K562 (cell line): ENCODE data around the gene TEKT2. TPM values are rescaled to one million over a fixed set of nuclear protein-coding genes. Genes with fewer than 3 reads are reported as not detected.

ENCODE experiments used
- ATAC-seq: fragments of 200-7000 bp; cut with Tn5 transposase; 3 replicates; pipeline ENCODE4 v1.9.1; 2020; ENCODE audit warnings: moderate library complexity
- BruUV-seq: library from RNA; stranded (reverse); fragments of 400-500 nt; replicated peaks from 2 replicates; lab custom pipeline; 2021; lab: Mats Ljungman, UMichigan
- CTCF ChIA-PET: fragments of 300-600 bp; formaldehyde crosslinking; extraction: SDS; loops from one replicate; lab custom pipeline; 2021; ENCODE audit warnings: low intra/inter-chr PET ratio; lab: Yijun Ruan, JAX
- POLR2A ChIA-PET: fragments of 300-600, 350-650 bp; sonication (Branson Sonifier 250); formaldehyde crosslinking; extraction: SDS; loops from one replicate; lab custom pipeline; 2021; ENCODE audit warnings: antibody characterized with exemption, inconsistent platforms; lab: Yijun Ruan, JAX
- DNase-seq, 4 experiments: peaks; one replicate each; pipeline versions ENCODE4 v3.0.0 to v3.0.0-alpha.2; 2011 to 2018; ENCODE audit warnings: low spot score in 3 of 4, mixed read lengths in 3 of 4; ENCODE audit errors: extremely low read depth in 1 of 4
- FAIRE-seq: peaks from 2 replicates; lab custom pipeline; 2011; peaks lifted over from hg19 to GRCh38; lab: Jason Lieb, UNC
- H2AFZ ChIP-seq: 2 replicates; pipeline ENCODE4 v1.6.0; 2011; ENCODE audit warnings: low read depth, low read length, control low read depth, inconsistent platforms
- H3K27ac ChIP-seq: fragments of 200-600 bp; 3 replicates; pipeline ENCODE4 v1.8.0; 2011; ENCODE audit warnings: low read depth, mild to moderate bottlenecking, control low read depth, inconsistent platforms, low read length, moderate library complexity, mixed read lengths; ENCODE audit errors: extremely low read depth
- H3K27me3 ChIP-seq, 2 experiments: fragments of 300-600 bp in 1 of 2; 2 replicates in 1 of 2; 3 replicates in 1 of 2; pipeline versions ENCODE4 v1.6.0 to v1.8.0; 2011; ENCODE audit warnings: inconsistent platforms in 2 of 2, low read length in 2 of 2, mild to moderate bottlenecking in 1 of 2, mixed read lengths in 1 of 2, moderate library complexity in 1 of 2; ENCODE audit not compliant: control insufficient read depth in 2 of 2, insufficient read depth in 2 of 2
- H3K36me3 ChIP-seq: fragments of 300-600 bp; 3 replicates; pipeline ENCODE4 v1.8.0; 2011; ENCODE audit warnings: mild to moderate bottlenecking, low read length, inconsistent platforms; ENCODE audit not compliant: control insufficient read depth, insufficient read depth
- H3K4me1 ChIP-seq, 2 experiments: fragments of 200-600 bp in 1 of 2; replicated peaks in 1 of 2; 2 replicates in 1 of 2; 3 replicates in 1 of 2; pipeline versions ENCODE4 v1.5.1 to v1.8.0; 2011; ENCODE audit warnings: inconsistent platforms in 2 of 2, low read length in 2 of 2, mild to moderate bottlenecking in 1 of 2, mixed read lengths in 1 of 2, moderate library complexity in 1 of 2; ENCODE audit not compliant: control insufficient read depth in 2 of 2, insufficient read depth in 2 of 2
- H3K4me2 ChIP-seq: 2 replicates; pipeline ENCODE4 v1.6.1; 2011; ENCODE audit warnings: low read length, control low read depth, inconsistent platforms, mixed read lengths; ENCODE audit not compliant: insufficient read depth
- H3K4me3 ChIP-seq: fragments of 200-600 bp; sonication (generic), shearing (Covaris generic); 2 replicates; pipeline ENCODE4 v1.5.1; 2016; ENCODE audit warnings: control low read depth, inconsistent platforms
- H3K79me2 ChIP-seq: fragments of 200-600 bp; 3 replicates; pipeline ENCODE4 v1.8.0; 2011; ENCODE audit warnings: low read length, inconsistent platforms; ENCODE audit not compliant: control insufficient read depth, insufficient read depth
- H3K9ac ChIP-seq, 2 experiments: 2 replicates each; pipeline versions ENCODE4 v1.6.0 to v1.6.1; 2011; ENCODE audit warnings: low read depth in 2 of 2, low read length in 2 of 2, control low read depth in 1 of 2, inconsistent platforms in 1 of 2, mild to moderate bottlenecking in 1 of 2, mixed read lengths in 1 of 2; ENCODE audit not compliant: insufficient read depth in 1 of 2
- H3K9me1 ChIP-seq: one replicate; pipeline ENCODE4 v1.6.0; 2011; ENCODE audit warnings: inconsistent platforms, mild to moderate bottlenecking, low read length, moderate library complexity; ENCODE audit not compliant: control insufficient read depth, insufficient read depth
- H3K9me3 ChIP-seq: replicated peaks from 2 replicates; pipeline ENCODE4 v1.5.1; 2011; ENCODE audit warnings: low read depth, low read length, inconsistent platforms; ENCODE audit not compliant: control insufficient read depth, insufficient read depth
- H4K20me1 ChIP-seq: replicated peaks from 2 replicates; pipeline ENCODE4 v1.6.1; 2011; ENCODE audit warnings: low read length, inconsistent platforms, mixed read lengths; ENCODE audit not compliant: control insufficient read depth, insufficient read depth
- ADNP ChIP-seq: fragments of 200-800 bp; sonication (Bioruptor generic); IDR thresholded peaks from 2 replicates; pipeline ENCODE4 v1.6.1; 2016; ENCODE audit warnings: missing genetic modification characterization, missing compliant biosample characterization
- ARID3A ChIP-seq: IDR thresholded peaks from 2 replicates; pipeline ENCODE4 v1.6.1; 2012; ENCODE audit warnings: low read depth, low read length, improper control_type of control experiment, borderline replicate concordance
- CHD4 ChIP-seq: fragments of 200-600 bp; sonication (generic); IDR thresholded peaks from 3 replicates; pipeline ENCODE4 v1.6.1; 2012; ENCODE audit warnings: low read depth, mild to moderate bottlenecking, mixed read lengths, low read length, inconsistent platforms; ENCODE audit not compliant: insufficient read depth, insufficient replicate concordance, poor library complexity, severe bottlenecking
- E2F4 ChIP-seq: sonication (generic); formaldehyde crosslinking; IDR thresholded peaks from 2 replicates; pipeline ENCODE4 v1.8.0; 2022; ENCODE audit warnings: mild to moderate bottlenecking, low read depth, missing genetic modification reagents
- KLF1 ChIP-seq: fragments of 450-650 bp; IDR thresholded peaks from 2 replicates; pipeline ENCODE4 v1.6.1; 2016; ENCODE audit warnings: missing genetic modification characterization, missing compliant biosample characterization
- MLLT1 ChIP-seq, 2 experiments: fragments of 450-650 bp; IDR thresholded peaks; 2 replicates each; pipeline ENCODE4 v1.6.1; 2016
- NKRF ChIP-seq: fragments of 450-650 bp; IDR thresholded peaks from 2 replicates; pipeline ENCODE4 v1.6.1; 2016; ENCODE audit warnings: borderline replicate concordance
- OTX1 ChIP-seq: fragments of 450-650 bp; formaldehyde crosslinking; IDR thresholded peaks from 2 replicates; pipeline ENCODE4 v1.4.0; 2022; ENCODE audit warnings: mild to moderate bottlenecking
- PRDM10 ChIP-seq: fragments of 450-650 bp; IDR thresholded peaks from 2 replicates; pipeline ENCODE4 v1.6.1; 2018; ENCODE audit not compliant: partially characterized antibody
- TAL1 ChIP-seq: fragments of 450-650 bp; IDR thresholded peaks from 2 replicates; pipeline ENCODE4 v1.6.1; 2016; ENCODE audit warnings: mild to moderate bottlenecking
- ZNF184 ChIP-seq: sonication (generic); formaldehyde crosslinking; IDR thresholded peaks from 2 replicates; pipeline ENCODE4 v1.5.0; 2020; ENCODE audit warnings: missing genetic modification reagents
- ZNF551 ChIP-seq: fragments of 250-450 bp; sonication (Bioruptor Pico); IDR thresholded peaks from 2 replicates; pipeline ENCODE4 v1.5.0; 2021; ENCODE audit warnings: mild to moderate bottlenecking, moderate library complexity
- in situ Hi-C: fragments of 300-500 bp; cut with MboI; formaldehyde crosslinking; loops from 4 replicates; pipeline ENCODE4 v1.15.0; 2018; ENCODE audit warnings: inconsistent platforms, mixed read lengths
- intact Hi-C: fragments of 100-400 bp; cut with micrococcal nuclease; formaldehyde crosslinking; loops from 2 replicates; pipeline ENCODE4 v1.14.2; 2022
- polyA plus RNA-seq, 8 experiments: library from polyadenylated mRNA; depleted of rRNA in 4 of 8; stranded (reverse) in 5 of 8; unstranded in 3 of 8; fragments of >200 nt; fragmentation: Nextera tagmentation in 2 of 8; fragmentation: Illumina TruSeq in 1 of 8; extraction: Ambion mirVana in 2 of 8; extraction: Trizol in 1 of 8; gene quantifications; 2 replicates each; pipeline versions ENCODE4 v1.2.1 to v1.2.3, GENCODE V29; 2011 to 2014; ENCODE audit warnings: inconsistent platforms in 1 of 8, missing spikeins in 1 of 8
- total RNA-seq, 7 experiments: library from RNA; depleted of rRNA in 6 of 7; stranded (reverse); fragments of >200 nt in 6 of 7; fragmentation: Illumina TruSeq in 2 of 7; extraction: Trizol in 2 of 7; gene quantifications; 2 replicates each; pipeline versions ENCODE4 v1.2.1 to v1.2.3, GENCODE V29; 2011 to 2021; ENCODE audit warnings: low replicate concordance in 1 of 7

The TEKT2 gene
- total and polyA plus RNA-seq, 9 of the 15 experiments (the other 6 are each of a cell fraction or from before 2014, with no cell fraction given), result 0.06 to 0.94 (median 0.30) TPM; not detected in 1

GRCh38 chr1:36034692-36035091 lies 49.2 kb upstream of the TEKT2 start:
- Histone ChIP-seq H3K4me1 (peaks cover 0 to 9% of the 10 kb centered on the region in 2 experiments; a peak in 2 of 5 replicates), H3K9me1 (no peaks in the 10 kb centered on the region), H3K9me3 (no peaks in the 10 kb centered on the region), H3K27me3 (no peaks in the 10 kb centered on the region), H3K36me3 (peaks cover 40% of the 10 kb centered on the region; the same call in 2 of the 3 replicates), H3K79me2 (no peaks in the 10 kb centered on the region), H3K4me3 (no peak overlapping the region), H3K27ac (peak overlapping the region; percentile 62; the same call in 1 of the 3 replicates), H3K4me2 (no peak overlapping the region), H2AFZ (no peak overlapping the region), H3K9ac (no peak overlapping the region), H4K20me1 (no peaks in the 10 kb centered on the region)
- intact Hi-C loops (no loop called here), in situ Hi-C loops (no loop called here)
- FAIRE-seq (no peak), DNase-seq (peak in 2 of 4 experiments; percentile 12 to 16), ATAC-seq (peak; percentile 75)
- ChIA-PET CTCF (no interaction called here), POLR2A (interaction anchor here (0.8 to 1.5 kb wide), 2 partner anchors 11 to 20 kb away, joined by 3 to 4 read pairs; no protein-coding TSS in a partner anchor)
- BruUV-seq, result no TSS peak
- no peak for TF ChIP-seq NKRF
- TF ChIP-seq E2F4 (CRISPR knock-in tag), result no peak
- no peak for TF ChIP-seq OTX1 (CRISPR knock-in tag)
- TF ChIP-seq ADNP, result no peak
- no peak for TF ChIP-seq ZNF551 (CRISPR knock-in tag)
- peak; percentile 9; the same call in 1 of the 2 replicates for TF ChIP-seq TAL1
- no peak for TF ChIP-seq CHD4
- no peak for TF ChIP-seq ZNF184 (CRISPR knock-in tag)
- no peak for TF ChIP-seq KLF1 (tag)
- TF ChIP-seq ARID3A, result no peak
- no peak for TF ChIP-seq MLLT1 (IDR thresholded peaks at IDR 0.05)
- no peak for TF ChIP-seq PRDM10
